GM13977 (cell line): ENCODE data around the gene PGGHG.
"Not testable (repeated sequence)": the region's sequence is repeated elsewhere in the genome, so short reads cannot be mapped to it uniquely, and the experiment has no call there.

Experiments used
- DNase-seq: peaks from one replicate; pipeline ENCODE4 v3.0.0; 2012; ENCODE audit warnings: low spot score
- CTCF ChIP-seq: IDR thresholded peaks from 2 replicates; pipeline ENCODE4 v1.5.1; 2012; ENCODE audit warnings: mild to moderate bottlenecking, control low read depth; ENCODE audit not compliant: insufficient read depth; ENCODE audit errors: extremely low read depth, missing control alignments
- in situ Hi-C: fragments of 300-500 bp; cut with MboI; formaldehyde crosslinking; loops from one replicate; pipeline ENCODE4 v1.12.0; 2022; ENCODE audit warnings: low sequenced_read_pairs, low pct_unique_long_range_greater_than_20kb, mixed read lengths, inconsistent platforms; ENCODE audit not compliant: unreplicated experiment

PGGHG gene

GRCh38 chr11:330307-330693 is 41.4 kb downstream of the PGGHG start:
- no peak for DNase-seq
- in situ Hi-C loops, result no loop called here
- TF ChIP-seq CTCF, result no peak

GRCh38 chr11:330694-331357 is 41.9 kb downstream of the PGGHG start:
- TF ChIP-seq CTCF, result no peak
- in situ Hi-C loops, result no loop called here
- no peak for DNase-seq

GRCh38 chr11:331358-332060 is 42.6 kb downstream of the PGGHG start:
- no peak for TF ChIP-seq CTCF
- in situ Hi-C loops, result no loop called here
- DNase-seq, result no peak

GRCh38 chr11:332651-333480 is 43.9 kb downstream of the PGGHG start:
- in situ Hi-C loops, result no loop called here

GRCh38 chr11:333616-334263 is 44.8 kb downstream of the PGGHG start:
- in situ Hi-C loops, result not testable (repeated sequence)

More at GRCh38 chr11:332651-333480, 43.9 kb downstream of the PGGHG start:
- no peak for DNase-seq
- TF ChIP-seq CTCF, result no peak

GRCh38 chr11:334264-334994 is 45.5 kb downstream of the PGGHG start:
- no peak for TF ChIP-seq CTCF
- no peak for DNase-seq
- in situ Hi-C loops, result no loop called here

More at GRCh38 chr11:333616-334263, 44.8 kb downstream of the PGGHG start:
- not testable (repeated sequence) for DNase-seq
